Measurements from ENCODE around the gene GNA12.

DNA sequence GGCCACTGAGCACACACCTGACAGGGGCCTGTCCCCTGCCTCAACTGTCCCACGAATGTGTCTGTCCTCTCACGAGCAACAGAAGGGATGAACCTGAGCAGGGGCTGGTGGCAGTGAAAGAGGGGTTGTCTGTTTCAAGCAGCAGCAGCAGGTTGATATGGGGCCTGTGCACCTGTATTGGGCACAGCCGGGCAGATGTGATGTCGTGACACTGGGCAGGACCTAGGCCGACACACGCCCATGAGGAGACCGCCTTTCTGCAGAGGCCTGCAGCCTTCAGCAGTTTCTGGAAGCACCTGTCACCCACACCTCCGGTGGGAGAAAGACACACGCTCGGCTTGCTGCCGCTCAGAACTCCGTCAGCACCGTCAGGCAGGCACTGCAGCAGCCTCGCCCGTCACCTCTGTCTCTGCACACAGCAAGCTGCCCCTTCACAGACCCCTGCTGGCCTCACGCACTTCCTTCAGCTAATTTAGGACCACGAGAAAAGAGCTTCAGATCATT is 107.6 kb downstream of the GNA12 start:
- TF ChIP-seq, protein P1, sequence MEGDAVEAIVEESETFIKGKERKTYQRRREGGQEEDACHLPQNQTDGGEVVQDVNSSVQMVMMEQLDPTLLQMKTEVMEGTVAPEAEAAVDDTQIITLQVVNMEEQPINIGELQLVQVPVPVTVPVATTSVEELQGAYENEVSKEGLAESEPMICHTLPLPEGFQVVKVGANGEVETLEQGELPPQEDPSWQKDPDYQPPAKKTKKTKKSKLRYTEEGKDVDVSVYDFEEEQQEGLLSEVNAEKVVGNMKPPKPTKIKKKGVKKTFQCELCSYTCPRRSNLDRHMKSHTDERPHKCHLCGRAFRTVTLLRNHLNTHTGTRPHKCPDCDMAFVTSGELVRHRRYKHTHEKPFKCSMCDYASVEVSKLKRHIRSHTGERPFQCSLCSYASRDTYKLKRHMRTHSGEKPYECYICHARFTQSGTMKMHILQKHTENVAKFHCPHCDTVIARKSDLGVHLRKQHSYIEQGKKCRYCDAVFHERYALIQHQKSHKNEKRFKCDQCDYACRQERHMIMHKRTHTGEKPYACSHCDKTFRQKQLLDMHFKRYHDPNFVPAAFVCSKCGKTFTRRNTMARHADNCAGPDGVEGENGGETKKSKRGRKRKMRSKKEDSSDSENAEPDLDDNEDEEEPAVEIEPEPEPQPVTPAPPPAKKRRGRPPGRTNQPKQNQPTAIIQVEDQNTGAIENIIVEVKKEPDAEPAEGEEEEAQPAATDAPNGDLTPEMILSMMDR (IDR thresholded peaks at IDR 0.05), result no peak
- no peak for TF ChIP-seq POLR2A (IDR thresholded peaks at IDR 0.05)

All from thyroid gland (tissue), 4 donors.